GM12891 (cell line): ENCODE data around the gene CACNG7.
"Not testable (repeated sequence)": the region's sequence is repeated elsewhere in the genome, so short reads cannot be mapped to it uniquely, and the experiment has no call there.

Experiments
- DNase-seq: peaks from one replicate; pipeline ENCODE4 v3.0.0; 2011; ENCODE audit warnings: low spot score; ENCODE audit not compliant: insufficient read length
- FAIRE-seq: peaks from 2 replicates; lab custom pipeline; 2011; peaks lifted over from hg19 to GRCh38; lab: Jason Lieb, UNC
- PAX5 ChIP-seq: IDR thresholded peaks from 2 replicates; pipeline ENCODE4 v1.6.1; 2011; ENCODE audit warnings: low read length, moderate library complexity, mild to moderate bottlenecking; ENCODE audit not compliant: insufficient read depth, severe bottlenecking
- POLR2A ChIP-seq: IDR thresholded peaks from 2 replicates; pipeline ENCODE4 v1.6.1; 2011; ENCODE audit warnings: low read depth, low read length, control low read depth
- POLR2AphosphoS5 ChIP-seq: IDR thresholded peaks from 2 replicates; pipeline ENCODE4 v1.6.1; 2011; ENCODE audit warnings: low read depth, low read length, control low read depth
- POU2F2 ChIP-seq: IDR thresholded peaks from 2 replicates; pipeline ENCODE4 v1.6.1; 2011; ENCODE audit warnings: low read depth, mild to moderate bottlenecking, control low read depth, low read length, moderate library complexity
- SPI1 ChIP-seq: IDR thresholded peaks from 2 replicates; pipeline ENCODE4 v1.6.1; 2011; ENCODE audit warnings: low read depth, low read length, control low read depth
- TAF1 ChIP-seq: IDR thresholded peaks from 2 replicates; pipeline ENCODE4 v1.6.1; 2011; ENCODE audit warnings: low read depth, low read length, control low read depth

The CACNG7 gene

GRCh38 chr19:53868892-53869804, 39.9 kb upstream of the CACNG7 start:
- DNase-seq (peak; percentile 35), FAIRE-seq (no peak)
- no peak for TF ChIP-seq POU2F2
- no peak for TF ChIP-seq TAF1

GRCh38 chr19:53869805-53870484, 39.1 kb upstream of the CACNG7 start:
- not testable (repeated sequence) for DNase-seq, FAIRE-seq

GRCh38 chr19:53870485-53870844, 38.6 kb upstream of the CACNG7 start:
- FAIRE-seq (no peak), DNase-seq (peak; percentile 16)
- no peak for TF ChIP-seq PAX5
- no peak for TF ChIP-seq POLR2A
- TF ChIP-seq SPI1, result no peak
- no peak for TF ChIP-seq POU2F2
- TF ChIP-seq TAF1, result no peak
- no peak for TF ChIP-seq POLR2AphosphoS5

GRCh38 chr19:53871454-53871853, 37.6 kb upstream of the CACNG7 start:
- TF ChIP-seq TAF1, result no peak
- FAIRE-seq (no peak), DNase-seq (no peak)

- FAIRE-seq, result no peak
- no peak for DNase-seq
- TF ChIP-seq POU2F2 (no peak), TAF1 (no peak), POLR2A (no peak), SPI1 (no peak), POLR2AphosphoS5 (no peak), PAX5 (no peak)
These were observed 36.3 kb upstream of the CACNG7 start for GRCh38 chr19:53872762-53873161.

- no peak for DNase-seq
- no peak for TF ChIP-seq SPI1
- TF ChIP-seq POLR2AphosphoS5, result no peak
- no peak for TF ChIP-seq TAF1
- TF ChIP-seq PAX5, result no peak
- no peak for TF ChIP-seq POLR2A
- TF ChIP-seq POU2F2, result no peak
- no peak for FAIRE-seq
These were observed 35.1 kb upstream of the CACNG7 start for GRCh38 chr19:53873773-53874605.

GRCh38 chr19:53874606-53874990, 34.5 kb upstream of the CACNG7 start:
- TF ChIP-seq POLR2A (no peak), PAX5 (no peak), SPI1 (no peak), POLR2AphosphoS5 (no peak), TAF1 (no peak), POU2F2 (no peak)
- no peak for DNase-seq
- FAIRE-seq, result no peak

GRCh38 chr19:53875602-53876325, 33.3 kb upstream of the CACNG7 start:
- TF ChIP-seq POLR2A (no peak), SPI1 (no peak), POLR2AphosphoS5 (no peak), POU2F2 (no peak), TAF1 (no peak), PAX5 (no peak)
- FAIRE-seq, result no peak
- no peak for DNase-seq

- no peak for DNase-seq
- FAIRE-seq, result no peak
- TF ChIP-seq TAF1, result no peak
- TF ChIP-seq POLR2AphosphoS5, result no peak
- no peak for TF ChIP-seq POU2F2
- TF ChIP-seq POLR2A, result no peak
- TF ChIP-seq PAX5, result no peak
- TF ChIP-seq SPI1, result no peak
These were observed 32.3 kb upstream of the CACNG7 start for GRCh38 chr19:53876651-53877224.

- DNase-seq, result no peak
- TF ChIP-seq SPI1 (no peak), PAX5 (no peak), TAF1 (no peak), POU2F2 (no peak), POLR2A (no peak), POLR2AphosphoS5 (no peak)
- no peak for FAIRE-seq
These were observed 31.7 kb upstream of the CACNG7 start for GRCh38 chr19:53877361-53877766.
